CD8-positive, alpha-beta memory T cell (primary cell): Measurements from ENCODE around the gene ZNF273. TPM values are rescaled to one million over a fixed set of nuclear protein-coding genes. Genes with fewer than 3 reads are reported as not detected.
"Not testable (repeated sequence)": the region's sequence is repeated elsewhere in the genome, so short reads cannot be mapped to it uniquely, and the experiment has no call there.

Experiments used
- CTCF ChIA-PET: fragments of 350-600 bp; sonication (Branson Sonifier 250); formaldehyde crosslinking; loops from one replicate; lab custom pipeline; 2021; ENCODE audit warnings: antibody characterized with exemption; lab: Charles Lee
- POLR2A ChIA-PET: fragments of 350-600 bp; sonication (Branson Sonifier 250); formaldehyde crosslinking; loops from one replicate; lab custom pipeline; 2021; ENCODE audit warnings: antibody characterized with exemption; lab: Charles Lee
- DNase-seq, 5 donors: peaks; one replicate each; pipeline versions ENCODE4 v3.0.0 to v3.0.0-alpha.2; 2020 to 2022; ENCODE audit warnings: mixed read lengths in 1 of 5
- H3K27ac ChIP-seq: one replicate; pipeline ENCODE4 v1.7.0; 2013; ENCODE audit warnings: low read depth, mild to moderate bottlenecking, low read length, moderate library complexity
- H3K27me3 ChIP-seq: 2 replicates; pipeline ENCODE4 v1.7.0; 2013; ENCODE audit warnings: low read length, mild to moderate bottlenecking; ENCODE audit not compliant: insufficient read depth, poor library complexity, severe bottlenecking
- H3K36me3 ChIP-seq: 2 replicates; pipeline ENCODE4 v1.7.0; 2013; ENCODE audit warnings: mild to moderate bottlenecking, low read length, moderate library complexity; ENCODE audit not compliant: insufficient read depth
- H3K4me1 ChIP-seq: 2 replicates; pipeline ENCODE4 v1.7.0; 2013; ENCODE audit warnings: mild to moderate bottlenecking, low read length, moderate library complexity; ENCODE audit not compliant: insufficient read depth
- H3K4me3 ChIP-seq: 2 replicates; pipeline ENCODE4 v1.7.0; 2013; ENCODE audit warnings: mild to moderate bottlenecking, low read length
- H3K9me3 ChIP-seq: 2 replicates; pipeline ENCODE4 v1.7.0; 2013; ENCODE audit warnings: mild to moderate bottlenecking, low read length
- H3K27ac Mint-ChIP-seq, 8 donors: one replicate each; pipeline ENCODE4 v1.8.0; 2020 to 2021; ENCODE audit warnings: mixed read lengths in 8 of 8, mild to moderate bottlenecking in 6 of 8, inconsistent platforms in 3 of 8, moderate library complexity in 3 of 8
- H3K27me3 Mint-ChIP-seq, 2 donors: one replicate each; pipeline ENCODE4 v1.8.0; 2020 to 2021; ENCODE audit warnings: mixed read lengths in 2 of 2, mild to moderate bottlenecking in 1 of 2, moderate library complexity in 1 of 2
- H3K36me3 Mint-ChIP-seq, 3 donors: one replicate each; pipeline ENCODE4 v1.8.0; 2020 to 2021; ENCODE audit warnings: mixed read lengths in 3 of 3, inconsistent platforms in 1 of 3, mild to moderate bottlenecking in 1 of 3
- H3K4me1 Mint-ChIP-seq, 3 donors: one replicate each; pipeline ENCODE4 v1.8.0; 2020 to 2021; ENCODE audit warnings: mixed read lengths in 3 of 3, inconsistent platforms in 1 of 3, mild to moderate bottlenecking in 1 of 3
- H3K4me3 Mint-ChIP-seq, 7 donors: one replicate each; pipeline ENCODE4 v1.8.0; 2020 to 2021; ENCODE audit warnings: mixed read lengths in 7 of 7, mild to moderate bottlenecking in 6 of 7, moderate library complexity in 4 of 7, inconsistent platforms in 2 of 7
- H3K9me3 Mint-ChIP-seq, 5 donors: one replicate each; pipeline ENCODE4 v1.8.0; 2020 to 2022; ENCODE audit warnings: mixed read lengths in 5 of 5, mild to moderate bottlenecking in 3 of 5, moderate library complexity in 2 of 5, inconsistent platforms in 1 of 5
- polyA plus RNA-seq: library from polyadenylated mRNA; unstranded; fragments of 300-500 nt; fragmentation: Illumina TruSeq; gene quantifications from one replicate; pipeline ENCODE4 v1.2.3, GENCODE V29; 2021
- total RNA-seq, 2 experiments: library from RNA; stranded (reverse); gene quantifications; one replicate each; pipeline ENCODE4 v1.2.3, GENCODE V29; 2021

The ZNF273 gene
- total and polyA plus RNA-seq, 3 experiments from 2014 or later: 3.1 to 7.1 (median 6.8) TPM

GRCh38 chr7:64893401-64893800 is 9.7 kb upstream of the ZNF273 start:
- POLR2A ChIA-PET: no interaction called here
- H3K36me3 Mint-ChIP-seq: no peaks in the 10 kb centered on the region

GRCh38 chr7:64902461-64902805 is 640 bp upstream of the ZNF273 start:
- not testable (repeated sequence) for H3K27me3 Mint-ChIP-seq, H3K9me3 Mint-ChIP-seq, H3K36me3 ChIP-seq, H3K27me3 ChIP-seq, H3K36me3 Mint-ChIP-seq, H3K9me3 ChIP-seq, DNase-seq
- POLR2A ChIA-PET: interaction anchor here (0.5 to 1.6 kb wide), 4 partner anchors 13 to 237 kb away, joined by 3 to 12 read pairs (median 6); partner anchors contain the start of genes ERV3-1 and ZNF107
- Histone ChIP-seq H3K27ac (peak overlapping the region; percentile 92), H3K4me1 (peaks cover 24% of the 10 kb centered on the region), H3K4me3 (peak overlapping the region; percentile 99)
- CTCF ChIA-PET: interaction anchor here (2.5 kb wide), 1 partner anchor 15 kb away, joined by 5 read pairs; no protein-coding TSS in a partner anchor
- Mint-ChIP-seq H3K4me1 (peaks cover 33 to 49% (median 47%) of the 10 kb centered on the region in 3 donors), H3K4me3 (peak overlapping the region; percentile 95 to 99 (median 98)), H3K27ac (peak overlapping the region in 6 of 8 donors; percentile 34 to 97 (median 90))

More at GRCh38 chr7:64893401-64893800, 9.7 kb upstream of the ZNF273 start:
- no peak overlapping the region for H3K27ac Mint-ChIP-seq
- Histone ChIP-seq H3K36me3 (no peaks in the 10 kb centered on the region), H3K27me3 (no peaks in the 10 kb centered on the region), H3K4me1 (no peaks in the 10 kb centered on the region), H3K9me3 (no peaks in the 10 kb centered on the region), H3K27ac (no peak overlapping the region), H3K4me3 (no peak overlapping the region)
- no peak overlapping the region for H3K4me3 Mint-ChIP-seq
- H3K4me1 Mint-ChIP-seq: peaks cover 4 to 10% (median 5%) of the 10 kb centered on the region in 3 donors
- no peaks in the 10 kb centered on the region for H3K9me3 Mint-ChIP-seq
- peaks cover 24 to 31% of the 10 kb centered on the region in 2 donors for H3K27me3 Mint-ChIP-seq
- no peak for DNase-seq
- CTCF ChIA-PET: interaction anchor here (0.9 kb wide), 1 partner anchor 8 kb away, joined by 3 read pairs; no protein-coding TSS in a partner anchor

GRCh38 chr7:64904008-64904407 is 935 bp downstream of the ZNF273 start:
- ChIA-PET CTCF (interaction anchor here (2.5 kb wide), 1 partner anchor 16 kb away, joined by 5 read pairs; no protein-coding TSS in a partner anchor), POLR2A (interaction anchor here (1.6 kb wide), 1 partner anchor 103 kb away, joined by 12 read pairs; the partner anchor contains the start of gene ERV3-1)
- Mint-ChIP-seq H3K4me3 (peak overlapping the region; percentile 95 to 99 (median 98)), H3K4me1 (peaks cover 43 to 65% (median 62%) of the 10 kb centered on the region in 3 donors), H3K9me3 (no peaks in the 10 kb centered on the region), H3K27me3 (no peaks in the 10 kb centered on the region), H3K36me3 (peaks cover 0 to 11% (median 4%) of the 10 kb centered on the region in 3 donors), H3K27ac (peak overlapping the region in 7 of 8 donors; percentile 88 to 97 (median 96))
- no peaks in the 10 kb centered on the region for H3K36me3 ChIP-seq
- H3K4me3 ChIP-seq: peak overlapping the region; percentile 99
- peaks cover 26% of the 10 kb centered on the region for H3K4me1 ChIP-seq
- H3K27me3 ChIP-seq: no peaks in the 10 kb centered on the region
- no peaks in the 10 kb centered on the region for H3K9me3 ChIP-seq
- DNase-seq: no peak
- peak overlapping the region; percentile 92 for H3K27ac ChIP-seq

- Mint-ChIP-seq H3K36me3 (peaks cover 0 to 12% (median 4%) of the 10 kb centered on the region in 3 donors), H3K27me3 (no peaks in the 10 kb centered on the region), H3K9me3 (no peaks in the 10 kb centered on the region), H3K4me3 (peak overlapping the region; percentile 19 to 99 (median 39)), H3K27ac (no peak overlapping the region), H3K4me1 (peaks cover 50 to 74% (median 72%) of the 10 kb centered on the region in 3 donors)
- DNase-seq: no peak
- no peaks in the 10 kb centered on the region for H3K9me3 ChIP-seq
- H3K27me3 ChIP-seq: no peaks in the 10 kb centered on the region
- H3K4me1 ChIP-seq: peaks cover 26% of the 10 kb centered on the region
- H3K27ac ChIP-seq: peak overlapping the region; percentile 61
- ChIA-PET POLR2A (no interaction called here), CTCF (no interaction called here)
- no peak overlapping the region for H3K4me3 ChIP-seq
- no peaks in the 10 kb centered on the region for H3K36me3 ChIP-seq
These were observed 2.1 kb downstream of the ZNF273 start for GRCh38 chr7:64905133-64905532.

- Histone ChIP-seq H3K4me3 (no peak overlapping the region), H3K4me1 (peaks cover 26% of the 10 kb centered on the region), H3K27ac (peak overlapping the region; percentile 20), H3K27me3 (no peaks in the 10 kb centered on the region), H3K36me3 (no peaks in the 10 kb centered on the region), H3K9me3 (no peaks in the 10 kb centered on the region)
- H3K9me3 Mint-ChIP-seq: no peaks in the 10 kb centered on the region
- peak overlapping the region in 3 of 8 donors; percentile 47 to 58 (median 56) for H3K27ac Mint-ChIP-seq
- H3K4me3 Mint-ChIP-seq: peak overlapping the region in 5 of 7 donors; percentile 34 to 99 (median 39)
- H3K36me3 Mint-ChIP-seq: peaks cover 0 to 12% (median 4%) of the 10 kb centered on the region in 3 donors
- DNase-seq: no peak
- ChIA-PET CTCF (no interaction called here), POLR2A (no interaction called here)
- H3K4me1 Mint-ChIP-seq: peaks cover 53 to 78% (median 74%) of the 10 kb centered on the region in 3 donors
- H3K27me3 Mint-ChIP-seq: no peaks in the 10 kb centered on the region
These were observed 2.5 kb downstream of the ZNF273 start for GRCh38 chr7:64905547-64905946.

- Mint-ChIP-seq H3K27ac (peak overlapping the region in 3 of 8 donors; percentile 17 to 43 (median 18)), H3K4me1 (peaks cover 53 to 86% (median 68%) of the 10 kb centered on the region in 3 donors), H3K27me3 (no peaks in the 10 kb centered on the region), H3K36me3 (peaks cover 0 to 15% (median 4%) of the 10 kb centered on the region in 3 donors), H3K4me3 (peak overlapping the region in 2 of 7 donors; percentile 9 to 77), H3K9me3 (peaks cover 0 to 2% (median 0%) of the 10 kb centered on the region in 5 donors)
- Histone ChIP-seq H3K4me1 (peaks cover 26% of the 10 kb centered on the region), H3K36me3 (no peaks in the 10 kb centered on the region), H3K9me3 (no peaks in the 10 kb centered on the region), H3K4me3 (no peak overlapping the region), H3K27me3 (no peaks in the 10 kb centered on the region), H3K27ac (no peak overlapping the region)
- CTCF ChIA-PET: interaction anchor here (1.4 kb wide), 1 partner anchor 10 kb away, joined by 5 read pairs; no protein-coding TSS in a partner anchor
- POLR2A ChIA-PET: no interaction called here
- no peak for DNase-seq
These were observed 4.7 kb downstream of the ZNF273 start for GRCh38 chr7:64907641-64908326.

- H3K4me3 Mint-ChIP-seq: peak overlapping the region in 1 of 7 donors; percentile 28
- H3K27ac ChIP-seq: no peak overlapping the region
- H3K4me1 Mint-ChIP-seq: peaks cover 51 to 84% (median 67%) of the 10 kb centered on the region in 3 donors
- no peak for DNase-seq
- no peaks in the 10 kb centered on the region for H3K9me3 ChIP-seq
- H3K27me3 ChIP-seq: no peaks in the 10 kb centered on the region
- H3K27ac Mint-ChIP-seq: peak overlapping the region in 3 of 8 donors; percentile 17 to 43 (median 25)
- H3K9me3 Mint-ChIP-seq: peaks cover 0 to 2% (median 0%) of the 10 kb centered on the region in 5 donors
- H3K36me3 Mint-ChIP-seq: peaks cover 0 to 13% (median 6%) of the 10 kb centered on the region in 3 donors
- ChIA-PET CTCF (interaction anchor here (1.1 kb wide), 1 partner anchor 43 kb away, joined by 3 read pairs; no protein-coding TSS in a partner anchor), POLR2A (no interaction called here)
- H3K4me3 ChIP-seq: no peak overlapping the region
- H3K36me3 ChIP-seq: no peaks in the 10 kb centered on the region
- H3K27me3 Mint-ChIP-seq: no peaks in the 10 kb centered on the region
- peaks cover 26% of the 10 kb centered on the region for H3K4me1 ChIP-seq
These were observed 5.3 kb downstream of the ZNF273 start for GRCh38 chr7:64908358-64908757.
